ENCODE data around the gene UBA3.

GRCh38 chr3:69116162-69116561 is 36.0 kb upstream of the UBA3 start:
- TF ChIP-seq POLR2AphosphoS5 (IDR thresholded peaks at IDR 0.05) (no peak), POLR2A (IDR thresholded peaks at IDR 0.05; ENCODE audit: low read depth) (no peak)
